Left colon (tissue), 2 donors: ENCODE results near the gene ELFN1. TPM values are rescaled to one million over a fixed set of nuclear protein-coding genes. Genes with fewer than 3 reads are reported as not detected.
"Not testable (repeated sequence)": the region's sequence is repeated elsewhere in the genome, so short reads cannot be mapped to it uniquely, and the experiment has no call there.

ENCODE experiments used
- ATAC-seq: fragments of 200-7000 bp; cut with Tn5 transposase; one replicate; pipeline ENCODE4 v1.9.1; 2020; ENCODE audit warnings: mild to moderate bottlenecking, moderate library complexity
- DNase-seq, 2 donors: peaks; one replicate each; pipeline ENCODE4 v3.0.0-alpha.2; 2020
- intact Hi-C, 2 donors: fragments of 100-400 bp; cut with DNase I in 1 of 2; cut with micrococcal nuclease in 1 of 2; formaldehyde crosslinking; loops; one replicate each; pipeline versions ENCODE4 v1.11.2 to v1.14.0; 2022; cut with DNase I, micrococcal nuclease
- total RNA-seq, 2 donors: library from RNA; stranded (reverse); fragmentation: NEBNext Ultra II Directional; extraction: Animal tissue kit (Norgen Biotek cat#: 25700); gene quantifications; one replicate each; pipeline ENCODE4 v1.2.1, GENCODE V29; 2021
- donor health status: DM: no; HTN: no; CAD: no.
- donor health status: DM: yes; HTN: yes; CAD: no.

Gene ELFN1
- total RNA-seq, 2 donors from 2014 or later: 0.25 to 0.46 TPM

DNA sequence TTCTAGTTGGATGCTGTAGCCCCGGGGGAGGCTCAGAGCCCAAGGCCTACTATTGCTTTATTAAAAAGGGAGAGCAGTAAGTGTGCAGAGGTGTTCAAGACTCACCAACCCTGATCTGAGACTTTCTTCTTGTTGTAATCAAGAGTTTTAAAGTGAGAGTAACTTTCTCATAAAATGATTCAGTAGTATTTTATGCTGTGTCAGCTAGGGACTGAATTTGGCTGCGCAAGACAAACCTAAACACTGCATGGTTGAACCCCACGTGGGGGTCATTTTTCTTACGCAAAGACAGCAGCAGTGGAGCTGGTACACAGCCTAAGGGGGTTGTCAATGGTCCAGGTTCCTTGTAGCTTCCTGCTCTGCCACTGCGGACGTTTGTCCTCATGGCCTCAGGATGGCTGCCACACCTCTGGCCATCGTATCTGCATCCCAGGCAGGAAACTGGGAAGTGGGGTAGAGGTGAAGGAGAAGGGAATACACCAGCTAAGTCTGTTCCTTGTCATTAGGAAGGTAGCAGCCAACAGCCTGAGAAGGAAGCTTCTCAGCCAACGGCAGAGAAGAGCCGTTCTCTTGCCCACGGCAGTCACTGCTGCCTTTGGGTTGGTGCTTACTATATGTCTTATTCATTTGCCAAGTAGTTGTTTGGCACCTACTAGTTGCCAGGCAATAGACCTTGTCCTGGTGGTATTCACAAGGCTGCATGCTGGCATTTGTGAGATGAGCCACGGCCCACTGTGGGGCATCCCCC is 44.7 kb downstream of the ELFN1 start:
- intact Hi-C loops: no loop called here
- ATAC-seq (no peak), DNase-seq (no peak)

DNA sequence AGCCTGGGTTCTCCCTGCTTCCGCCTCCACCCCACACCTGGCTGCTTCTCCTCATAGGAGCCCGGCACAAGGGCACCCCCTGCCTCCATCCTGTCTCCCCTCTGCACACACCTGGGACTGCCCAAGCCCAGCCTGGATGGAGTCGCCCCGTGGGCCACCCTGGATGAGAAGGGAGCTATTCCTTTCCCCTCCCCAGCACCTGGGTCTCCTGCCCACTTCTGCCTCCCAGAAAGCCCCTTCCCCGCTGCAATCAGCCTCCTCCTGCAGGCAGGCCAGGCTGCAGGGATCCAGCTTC is 45.2 kb downstream of the ELFN1 start:
- no peak for ATAC-seq
- intact Hi-C loops: no loop called here

GRCh38 chr7:1715671-1716074 is 45.6 kb downstream of the ELFN1 start:
- intact Hi-C loops: no loop called here
- DNase-seq (no peak), ATAC-seq (no peak)

More for the DNA sequence above, 45.2 kb downstream of the ELFN1 start:
- DNase-seq: no peak

- intact Hi-C loops: no loop called here
- no peak for DNase-seq
- ATAC-seq: no peak
Observed at GRCh38 chr7:1716263-1717094, 46.4 kb downstream of the ELFN1 start.

DNA sequence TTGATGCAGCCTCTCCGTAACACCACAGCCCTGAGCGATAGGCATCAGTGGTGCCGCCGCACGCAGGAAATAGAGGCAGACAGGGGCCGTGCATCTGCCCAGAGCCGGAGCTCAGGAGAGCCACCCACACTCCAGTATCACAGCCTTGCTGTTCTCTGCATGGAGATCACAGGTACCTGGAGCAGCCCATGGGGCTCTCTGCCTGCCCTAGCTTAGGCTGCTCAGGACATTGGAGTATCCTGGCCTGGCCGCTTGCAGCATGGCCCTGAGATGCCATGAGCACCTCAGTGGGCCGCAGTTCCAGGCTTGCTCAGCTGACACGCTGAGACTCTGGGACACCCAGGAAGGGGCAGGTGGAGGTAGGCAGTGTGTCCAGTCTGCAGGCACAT is 47.0 kb downstream of the ELFN1 start:
- no peak for ATAC-seq

DNA sequence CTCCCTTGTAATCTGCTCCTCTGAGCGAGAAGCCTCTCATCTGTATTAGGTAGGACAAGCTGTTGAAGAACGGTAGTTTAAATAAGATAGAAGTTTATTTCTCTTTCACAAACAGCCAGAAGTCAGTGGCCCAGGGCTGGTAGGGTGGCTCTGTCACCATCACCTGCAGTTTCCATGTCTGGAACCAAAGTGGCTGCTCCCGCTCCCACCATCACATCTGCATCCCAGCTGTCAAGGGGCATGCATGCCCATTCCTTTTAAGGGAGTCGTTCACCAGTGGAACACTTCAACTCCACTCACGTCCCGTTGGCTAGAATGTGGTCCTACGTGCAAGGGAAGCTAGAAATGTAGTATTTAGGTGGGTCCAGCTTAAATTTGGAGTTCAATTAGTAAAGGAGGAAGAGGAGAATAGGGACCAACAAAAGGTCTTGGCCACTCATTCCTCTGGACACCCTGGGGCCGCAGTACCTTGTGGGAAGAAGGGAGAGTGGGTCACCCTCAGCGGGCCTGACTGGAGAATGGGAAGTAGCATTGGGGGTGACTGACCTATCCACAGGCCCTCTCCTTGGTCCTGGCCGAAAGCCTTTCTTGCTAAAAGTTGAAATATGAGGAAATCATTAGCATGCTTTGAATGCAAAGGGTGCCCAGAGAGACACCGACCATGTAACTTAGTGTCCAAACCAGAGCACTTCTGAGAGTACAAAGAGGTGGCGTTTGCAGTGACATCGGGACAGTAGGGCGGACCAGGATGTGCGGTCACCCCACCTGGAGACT is 48.0 kb downstream of the ELFN1 start:
- intact Hi-C loops: no loop called here
- ATAC-seq (no peak), DNase-seq (no peak)

More for the DNA sequence above, 47.0 kb downstream of the ELFN1 start:
- intact Hi-C loops: no loop called here
- DNase-seq: no peak

GRCh38 chr7:1718850-1719249 is 48.8 kb downstream of the ELFN1 start:
- intact Hi-C loops, DNase-seq: not testable (repeated sequence)

GRCh38 chr7:1719256-1719655 is 49.2 kb downstream of the ELFN1 start:
- intact Hi-C loops, DNase-seq, ATAC-seq: not testable (repeated sequence)

More at GRCh38 chr7:1718850-1719249, 48.8 kb downstream of the ELFN1 start:
- not testable (repeated sequence) for ATAC-seq

DNA sequence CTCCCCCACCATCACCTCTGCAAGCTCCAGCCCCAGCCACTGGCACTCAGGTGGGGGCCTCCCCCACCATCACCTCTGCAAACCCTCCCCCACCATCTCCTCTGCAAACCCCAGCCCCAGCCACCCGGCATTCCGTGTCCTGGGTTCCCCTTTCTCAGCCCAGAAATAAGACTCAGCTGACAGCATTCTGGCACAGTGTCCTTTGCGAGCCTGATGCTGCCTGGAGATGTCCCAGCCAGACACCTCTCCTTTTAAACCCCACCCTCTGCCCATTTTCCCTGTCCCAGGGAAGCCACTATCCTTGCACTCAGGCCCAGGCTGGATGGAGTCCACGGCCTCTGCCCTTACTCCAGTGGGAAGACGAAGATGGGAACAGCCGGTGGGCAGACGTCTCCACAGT is 49.8 kb downstream of the ELFN1 start:
- DNase-seq: no peak
- intact Hi-C loops: no loop called here
- no peak for ATAC-seq

- no peak for ATAC-seq
- intact Hi-C loops: no loop called here
- DNase-seq: no peak
Observed at GRCh38 chr7:1720326-1720725, 50.2 kb downstream of the ELFN1 start.

DNA sequence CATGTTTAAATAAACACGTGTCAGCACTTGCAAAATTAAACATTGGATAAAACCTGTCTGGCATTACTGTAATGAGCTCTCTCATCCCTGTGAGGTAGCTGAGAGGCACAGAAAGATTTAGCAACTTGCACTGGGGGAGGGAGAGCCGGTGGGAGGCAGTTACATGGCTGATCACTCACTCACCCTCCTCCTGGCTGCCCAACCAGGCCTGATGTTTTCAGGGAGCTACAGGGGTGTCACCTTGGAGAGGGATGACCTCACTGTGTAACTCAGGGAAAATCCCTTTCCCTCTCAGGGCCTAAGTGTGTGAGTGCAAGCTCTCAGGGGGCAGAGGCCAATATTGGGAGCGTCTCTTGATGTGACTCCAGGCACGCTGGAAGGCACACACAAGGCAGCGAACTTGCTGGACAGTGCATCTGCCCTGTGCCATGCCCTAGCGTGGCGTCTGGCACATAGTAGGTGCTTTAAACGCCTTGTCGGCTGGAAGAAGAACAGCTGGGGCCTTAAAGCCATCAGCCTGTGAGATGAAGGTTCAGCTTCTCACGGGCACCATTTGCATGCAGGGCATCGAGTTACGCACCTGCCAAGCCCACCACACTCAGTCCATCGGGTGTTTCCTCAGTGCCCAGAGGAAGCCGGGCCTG is 51.1 kb downstream of the ELFN1 start:
- ATAC-seq: no peak
- intact Hi-C loops: no loop called here
- DNase-seq: no peak

- ATAC-seq (no peak), DNase-seq (no peak)
- intact Hi-C loops: no loop called here
Observed at GRCh38 chr7:1723254-1723653, 53.2 kb downstream of the ELFN1 start.

GRCh38 chr7:1724118-1724910 is 54.2 kb downstream of the ELFN1 start:
- intact Hi-C loops: no loop called here
- DNase-seq (no peak), ATAC-seq (no peak)

- peak; percentile 83 for ATAC-seq
- intact Hi-C loops: no loop called here
- peak; percentile 34 to 43 for DNase-seq
Observed at GRCh38 chr7:1725199-1725690, 55.2 kb downstream of the ELFN1 start.

GRCh38 chr7:1725766-1726630 is 55.9 kb downstream of the ELFN1 start:
- ATAC-seq (no peak), DNase-seq (no peak)
- intact Hi-C loops: no loop called here

- ATAC-seq (no peak), DNase-seq (no peak)
- intact Hi-C loops: no loop called here
Observed at GRCh38 chr7:1727079-1727478, 57.0 kb downstream of the ELFN1 start.

DNA sequence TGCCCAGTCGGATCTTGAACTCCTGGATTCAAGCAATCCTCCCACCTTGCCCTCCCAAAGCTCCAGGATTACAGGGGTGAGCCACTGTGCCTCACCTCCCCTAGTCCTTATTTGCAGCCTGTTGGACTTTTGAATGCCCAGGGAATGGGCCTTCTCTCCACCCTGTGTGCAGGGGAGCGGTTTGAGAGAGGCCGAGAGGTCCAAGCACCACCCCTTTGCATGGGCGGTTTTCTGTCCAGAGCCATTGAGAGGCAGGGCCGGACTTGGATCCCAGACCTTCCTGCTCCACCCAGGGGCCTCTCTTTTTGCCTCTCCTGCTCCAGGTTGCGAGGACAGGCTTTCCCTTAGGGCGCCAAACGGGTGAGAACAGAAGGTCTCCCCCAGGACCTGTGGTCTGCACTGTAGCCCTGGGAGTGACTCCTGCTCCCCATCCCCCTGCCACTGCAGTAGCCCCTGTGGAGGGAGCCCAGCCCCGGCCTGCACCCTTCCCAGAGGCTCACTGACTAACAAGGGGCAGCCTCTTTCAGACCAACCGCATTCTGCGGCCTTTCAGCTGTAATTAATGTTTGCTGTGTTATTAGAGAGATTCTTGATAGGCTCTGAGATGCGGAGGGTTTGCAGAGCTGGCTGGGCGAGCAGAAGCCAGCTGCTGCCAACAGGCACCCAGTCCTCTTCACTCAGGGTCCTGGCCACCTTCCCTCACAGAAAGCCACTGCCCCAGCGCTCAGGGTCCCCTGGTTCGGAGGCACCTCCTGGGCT is 57.9 kb downstream of the ELFN1 start:
- peak; percentile 41 for ATAC-seq
- DNase-seq: no peak
- intact Hi-C loops: no loop called here
